A549 (cell line): ENCODE results near the gene ZNF536. TPM values are rescaled to one million over a fixed set of nuclear protein-coding genes. Genes with fewer than 3 reads are reported as not detected.
A peak's percentile ranks its signal among the peaks of the same experiment; 100 is the strongest.

Experiments used
- ATAC-seq, 2 experiments: fragments of 200-7000 bp in 1 of 2; fragments of >200 bp in 1 of 2; cut with Nextera tagmentation in 1 of 2; cut with Tn5 transposase in 1 of 2; 3 replicates each; pipeline versions ENCODE4 v1.8.0 to v1.9.1; 2018 to 2020; ENCODE audit warnings: mild to moderate bottlenecking in 1 of 2, moderate library complexity in 1 of 2
- CTCF ChIA-PET: fragments of 300-600 bp; sonication (Branson Sonifier 250); formaldehyde crosslinking; extraction: SDS; loops from one replicate; lab custom pipeline; 2021; ENCODE audit warnings: antibody characterized with exemption, inconsistent platforms; lab: Yijun Ruan, JAX
- POLR2A ChIA-PET: fragments of 350-600 bp; formaldehyde crosslinking; extraction: SDS; loops from one replicate; lab custom pipeline; 2021; ENCODE audit warnings: antibody characterized with exemption, inconsistent platforms; lab: Yijun Ruan, JAX
- DNase-seq, 2 experiments: peaks; one replicate each; pipeline versions ENCODE4 v3.0.0 to v3.0.0-alpha.2; 2011 to 2016; ENCODE audit warnings: low read depth in 1 of 2, low spot score in 1 of 2
- FAIRE-seq: peaks from 2 replicates; lab custom pipeline; 2011; peaks lifted over from hg19 to GRCh38; lab: Jason Lieb, UNC
- H3K27ac ChIP-seq, 2 experiments: fragments of >200 bp; sonication (Bioruptor Twin); formaldehyde crosslinking; 3 replicates each; pipeline ENCODE4 v1.5.1; 2016 to 2017
- H3K4me1 ChIP-seq: fragments of >200 bp; sonication (Bioruptor Twin); formaldehyde crosslinking; 3 replicates; pipeline ENCODE4 v1.6.1; 2016
- H3K4me2 ChIP-seq: fragments of >200 bp; sonication (Bioruptor Twin); formaldehyde crosslinking; 3 replicates; pipeline ENCODE4 v1.6.1; 2016
- H3K4me3 ChIP-seq: fragments of >200 bp; sonication (Bioruptor Twin); formaldehyde crosslinking; 3 replicates; pipeline ENCODE4 v1.5.1; 2016
- H3K9me3 ChIP-seq: fragments of >200 bp; sonication (Bioruptor Twin); formaldehyde crosslinking; 3 replicates; pipeline ENCODE4 v1.6.1; 2016
- BHLHE40 ChIP-seq: IDR thresholded peaks from 2 replicates; pipeline ENCODE4 v1.6.1; 2012; ENCODE audit warnings: low read depth, low read length, inconsistent platforms
- CBX8 ChIP-seq: fragments of 200-600 bp; sonication (generic); IDR thresholded peaks from 2 replicates; pipeline ENCODE4 v1.6.1; 2016
- CHD2 ChIP-seq: fragments of 150-350 bp; IDR thresholded peaks from 2 replicates; pipeline ENCODE4 v1.6.1; 2014; ENCODE audit warnings: low read length; ENCODE audit not compliant: partially characterized antibody
- CHD4 ChIP-seq: fragments of 200-600 bp; sonication (generic); IDR thresholded peaks from 2 replicates; pipeline ENCODE4 v1.6.1; 2016; ENCODE audit warnings: antibody characterized with exemption, mild to moderate bottlenecking, borderline replicate concordance
- EHMT2 ChIP-seq: fragments of 200-600 bp; sonication (generic); IDR thresholded peaks from 2 replicates; pipeline ENCODE4 v1.6.1; 2016; ENCODE audit warnings: antibody characterized with exemption, low read depth, mild to moderate bottlenecking, moderate library complexity
- EP300 ChIP-seq, 2 experiments: fragments of >200 bp; sonication (Bioruptor Twin); formaldehyde crosslinking; IDR thresholded peaks; 2 replicates in 1 of 2; 3 replicates in 1 of 2; pipeline ENCODE4 v1.6.1; 2016 to 2017
- FOSB ChIP-seq: fragments of 250-450 bp; sonication (Bioruptor Pico); IDR thresholded peaks from 2 replicates; pipeline ENCODE4 v1.5.0; 2020; ENCODE audit warnings: mild to moderate bottlenecking, moderate library complexity
- FOXS1 ChIP-seq: fragments of 250-450 bp; sonication (Bioruptor Pico); IDR thresholded peaks from 2 replicates; pipeline ENCODE4 v1.5.0; 2020; ENCODE audit warnings: mild to moderate bottlenecking, moderate library complexity
- HDAC2 ChIP-seq: fragments of 200-600 bp; sonication (generic); IDR thresholded peaks from 2 replicates; pipeline ENCODE4 v1.6.1; 2016
- HOXB13 ChIP-seq: fragments of 250-450 bp; sonication (Bioruptor Pico); IDR thresholded peaks from 2 replicates; pipeline ENCODE4 v1.5.0; 2020; ENCODE audit warnings: low read depth, mild to moderate bottlenecking, moderate library complexity
- MAFK ChIP-seq: fragments of 450-650 bp; IDR thresholded peaks from 2 replicates; pipeline ENCODE4 v1.6.1; 2014; ENCODE audit not compliant: partially characterized antibody
- NFE2L2 ChIP-seq: fragments of 150-350 bp; conservative IDR thresholded peaks from 2 replicates; pipeline ENCODE4 v1.6.1; 2014; ENCODE audit warnings: low read length
- NR3C1 ChIP-seq: fragments of >200 bp; sonication (Bioruptor Twin); formaldehyde crosslinking; IDR thresholded peaks from 3 replicates; pipeline ENCODE4 v1.6.1; 2017
- POLR2AphosphoS2 ChIP-seq: conservative IDR thresholded peaks from 2 replicates; pipeline ENCODE4 v1.6.1; 2012; ENCODE audit warnings: low read length, improper control_type of control experiment, inconsistent platforms
- RAD21 ChIP-seq, 2 experiments: fragments of >200 bp in 1 of 2; sonication (Bioruptor Twin) in 1 of 2; formaldehyde crosslinking in 1 of 2; IDR thresholded peaks in 1 of 2; conservative IDR thresholded peaks in 1 of 2; 2 replicates in 1 of 2; 3 replicates in 1 of 2; pipeline ENCODE4 v1.6.1; 2012 to 2018; ENCODE audit warnings: inconsistent platforms in 1 of 2
- RARB ChIP-seq: fragments of 250-450 bp; sonication (Bioruptor Pico); IDR thresholded peaks from 2 replicates; pipeline ENCODE4 v1.8.0; 2021; ENCODE audit warnings: mild to moderate bottlenecking, moderate library complexity
- TFCP2L1 ChIP-seq: fragments of 250-450 bp; sonication (Bioruptor Pico); IDR thresholded peaks from 2 replicates; pipeline ENCODE4 v1.5.0; 2021; ENCODE audit warnings: mild to moderate bottlenecking
- ZC3H11A ChIP-seq: fragments of 450-650 bp; IDR thresholded peaks from 2 replicates; pipeline ENCODE4 v1.6.1; 2014; ENCODE audit warnings: antibody characterized with exemption, mild to moderate bottlenecking
- ZNF302 ChIP-seq: fragments of 250-450 bp; sonication (Bioruptor Pico); IDR thresholded peaks from 2 replicates; pipeline ENCODE4 v1.9.0; 2021; ENCODE audit warnings: inconsistent platforms, mild to moderate bottlenecking, moderate library complexity
- WGBS: methylation state at CpG from one replicate; pipeline ENCODE4 v1.1.6; 2017; ENCODE audit errors: missing lambda C conversion rate; 5-methylcytosine and 5-hydroxymethylcytosine counted together
- polyA plus RNA-seq, 4 experiments: library from polyadenylated mRNA; depleted of rRNA in 3 of 4; stranded (reverse); fragments of >200 nt; fragmentation: RNase III in 1 of 4; extraction: RNeasy Plus Mini Kit Qiagen cat#74134 plus additional on column Dnase treatment in 1 of 4; gene quantifications; 2 replicates in 3 of 4; 3 replicates in 1 of 4; pipeline ENCODE4 v1.2.3, GENCODE V29; 2011 to 2017
- TF ChIP-seq, protein P1 (sequence below): fragments of >200 bp; sonication (Bioruptor Twin); formaldehyde crosslinking; IDR thresholded peaks from 3 replicates; pipeline ENCODE4 v1.5.1; 2016
- TF ChIP-seq, protein P2 (sequence below): IDR thresholded peaks from 2 replicates; pipeline ENCODE4 v1.6.1; 2012; ENCODE audit warnings: low read depth, borderline replicate concordance
- TF ChIP-seq, protein P3 (sequence below): fragments of 150-350 bp; IDR thresholded peaks from 2 replicates; pipeline ENCODE4 v1.6.1; 2014; ENCODE audit warnings: low read depth, mild to moderate bottlenecking, low read length

The ZNF536 gene
- polyA plus RNA-seq, 2 of the 4 experiments (the other 2 are of a cell fraction) = not detected

DNA sequence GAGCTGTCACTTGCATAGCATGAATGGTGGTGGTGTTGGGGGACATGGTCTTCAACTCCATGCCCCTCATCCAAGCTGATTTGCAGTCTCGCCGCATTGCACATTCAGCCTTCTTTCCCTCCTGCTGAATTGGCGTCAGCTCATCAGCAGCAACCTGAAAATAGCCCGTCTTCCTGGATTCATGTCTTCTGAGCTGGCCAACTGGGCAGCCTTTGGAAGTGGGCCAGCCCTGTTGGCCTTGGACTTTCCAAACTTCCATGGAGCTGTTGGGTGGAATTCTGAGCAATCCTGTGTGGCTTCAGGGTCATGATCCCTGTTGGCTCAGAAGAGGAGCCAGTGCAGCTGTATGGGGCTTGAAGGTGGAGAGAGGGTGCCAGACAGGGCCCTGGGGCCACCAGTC lies 68.8 kb downstream of the ZNF536 start:
- FAIRE-seq (peak; percentile 13), DNase-seq (no peak), ATAC-seq (no peak)
- ChIA-PET CTCF (interaction anchor here (0.9 to 1.4 kb wide), 2 partner anchors 17 to 22 kb away, joined by 3 read pairs; no protein-coding TSS in a partner anchor), POLR2A (no interaction called here)
- H3K9me3 ChIP-seq = peaks cover 2% of the 10 kb centered on the region; the same call in 1 of the 3 replicates
- TF ChIP-seq HOXB13 (CRISPR knock-in tag) (no peak), CBX8 (no peak), ZNF302 (CRISPR knock-in tag) (no peak), RARB (CRISPR knock-in tag) (no peak), EHMT2 (no peak), FOXS1 (CRISPR knock-in tag) (no peak), NR3C1 (no peak), CHD2 (no peak), BHLHE40 (no peak), CHD4 (no peak), HDAC2 (no peak), EP300 (IDR thresholded peaks at IDR 0.05) (no peak), NFE2L2 (no peak), ZC3H11A (no peak), FOSB (no peak), TFCP2L1 (CRISPR knock-in tag) (no peak), POLR2AphosphoS2 (no peak)
- TF ChIP-seq, protein P1, sequence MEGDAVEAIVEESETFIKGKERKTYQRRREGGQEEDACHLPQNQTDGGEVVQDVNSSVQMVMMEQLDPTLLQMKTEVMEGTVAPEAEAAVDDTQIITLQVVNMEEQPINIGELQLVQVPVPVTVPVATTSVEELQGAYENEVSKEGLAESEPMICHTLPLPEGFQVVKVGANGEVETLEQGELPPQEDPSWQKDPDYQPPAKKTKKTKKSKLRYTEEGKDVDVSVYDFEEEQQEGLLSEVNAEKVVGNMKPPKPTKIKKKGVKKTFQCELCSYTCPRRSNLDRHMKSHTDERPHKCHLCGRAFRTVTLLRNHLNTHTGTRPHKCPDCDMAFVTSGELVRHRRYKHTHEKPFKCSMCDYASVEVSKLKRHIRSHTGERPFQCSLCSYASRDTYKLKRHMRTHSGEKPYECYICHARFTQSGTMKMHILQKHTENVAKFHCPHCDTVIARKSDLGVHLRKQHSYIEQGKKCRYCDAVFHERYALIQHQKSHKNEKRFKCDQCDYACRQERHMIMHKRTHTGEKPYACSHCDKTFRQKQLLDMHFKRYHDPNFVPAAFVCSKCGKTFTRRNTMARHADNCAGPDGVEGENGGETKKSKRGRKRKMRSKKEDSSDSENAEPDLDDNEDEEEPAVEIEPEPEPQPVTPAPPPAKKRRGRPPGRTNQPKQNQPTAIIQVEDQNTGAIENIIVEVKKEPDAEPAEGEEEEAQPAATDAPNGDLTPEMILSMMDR = no peak
- TF ChIP-seq, protein P2, sequence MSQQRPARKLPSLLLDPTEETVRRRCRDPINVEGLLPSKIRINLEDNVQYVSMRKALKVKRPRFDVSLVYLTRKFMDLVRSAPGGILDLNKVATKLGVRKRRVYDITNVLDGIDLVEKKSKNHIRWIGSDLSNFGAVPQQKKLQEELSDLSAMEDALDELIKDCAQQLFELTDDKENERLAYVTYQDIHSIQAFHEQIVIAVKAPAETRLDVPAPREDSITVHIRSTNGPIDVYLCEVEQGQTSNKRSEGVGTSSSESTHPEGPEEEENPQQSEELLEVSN = no peak
- TF ChIP-seq, protein P3, sequence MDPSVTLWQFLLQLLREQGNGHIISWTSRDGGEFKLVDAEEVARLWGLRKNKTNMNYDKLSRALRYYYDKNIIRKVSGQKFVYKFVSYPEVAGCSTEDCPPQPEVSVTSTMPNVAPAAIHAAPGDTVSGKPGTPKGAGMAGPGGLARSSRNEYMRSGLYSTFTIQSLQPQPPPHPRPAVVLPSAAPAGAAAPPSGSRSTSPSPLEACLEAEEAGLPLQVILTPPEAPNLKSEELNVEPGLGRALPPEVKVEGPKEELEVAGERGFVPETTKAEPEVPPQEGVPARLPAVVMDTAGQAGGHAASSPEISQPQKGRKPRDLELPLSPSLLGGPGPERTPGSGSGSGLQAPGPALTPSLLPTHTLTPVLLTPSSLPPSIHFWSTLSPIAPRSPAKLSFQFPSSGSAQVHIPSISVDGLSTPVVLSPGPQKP = no peak
- H3K4me3 ChIP-seq = no peak overlapping the region
- no peak overlapping the region for H3K27ac ChIP-seq
- no peaks in the 10 kb centered on the region for H3K4me1 ChIP-seq
- WGBS = 36% methylated on average over 4 of the region's 4 CpGs
- no peak overlapping the region for H3K4me2 ChIP-seq

DNA sequence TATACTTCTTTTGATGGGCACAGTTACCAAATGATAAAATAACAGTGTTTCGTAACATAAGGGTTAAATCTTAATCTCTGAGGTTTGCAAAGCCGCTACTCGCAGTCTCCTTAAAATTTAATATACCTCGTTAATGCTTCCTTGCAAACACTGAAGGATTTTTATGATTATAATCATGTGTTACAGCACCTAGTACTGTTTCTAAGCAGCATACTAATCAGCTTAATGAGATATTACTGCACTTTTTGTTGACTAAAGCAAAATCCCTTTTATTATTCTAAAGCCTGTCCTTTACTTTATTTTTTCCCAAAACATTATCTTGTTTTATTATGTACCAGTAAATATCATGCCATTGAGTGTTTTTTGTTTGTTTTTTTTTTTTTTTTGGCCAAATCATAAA lies 70.5 kb downstream of the ZNF536 start:
- ChIA-PET POLR2A (no interaction called here), CTCF (interaction anchor here (1.4 kb wide), 1 partner anchor 9 kb away, joined by 3 read pairs; no protein-coding TSS in a partner anchor)
- WGBS = 3% methylated on average over 4 of the region's 4 CpGs
- peak; percentile 83 for FAIRE-seq
- Histone ChIP-seq H3K4me2 (no peak overlapping the region), H3K4me3 (no peak overlapping the region), H3K4me1 (no peaks in the 10 kb centered on the region), H3K27ac (no peak overlapping the region), H3K9me3 (peaks cover 2% of the 10 kb centered on the region; the same call in 1 of the 3 replicates)
- TF ChIP-seq MAFK (peak; percentile 45), RAD21 (conservative IDR thresholded peaks at IDR 0.05 in 1 of 2, IDR thresholded peaks at IDR 0.05 in 1 of 2) (no peak)
- ATAC-seq = no peak
- no peak for DNase-seq
